NCI-H1417 treated with DMSO at 0.1 percent for 48 hours (cell line): Measurements from ENCODE around the gene PLEKHM3.
A peak's percentile ranks its signal among the peaks of the same experiment; 100 is the strongest.

Experiments used
- DNase-seq: peaks from one replicate; lab custom pipeline; 2025; lab: John Stamatoyannopoulos, UW

Gene PLEKHM3, protein sequence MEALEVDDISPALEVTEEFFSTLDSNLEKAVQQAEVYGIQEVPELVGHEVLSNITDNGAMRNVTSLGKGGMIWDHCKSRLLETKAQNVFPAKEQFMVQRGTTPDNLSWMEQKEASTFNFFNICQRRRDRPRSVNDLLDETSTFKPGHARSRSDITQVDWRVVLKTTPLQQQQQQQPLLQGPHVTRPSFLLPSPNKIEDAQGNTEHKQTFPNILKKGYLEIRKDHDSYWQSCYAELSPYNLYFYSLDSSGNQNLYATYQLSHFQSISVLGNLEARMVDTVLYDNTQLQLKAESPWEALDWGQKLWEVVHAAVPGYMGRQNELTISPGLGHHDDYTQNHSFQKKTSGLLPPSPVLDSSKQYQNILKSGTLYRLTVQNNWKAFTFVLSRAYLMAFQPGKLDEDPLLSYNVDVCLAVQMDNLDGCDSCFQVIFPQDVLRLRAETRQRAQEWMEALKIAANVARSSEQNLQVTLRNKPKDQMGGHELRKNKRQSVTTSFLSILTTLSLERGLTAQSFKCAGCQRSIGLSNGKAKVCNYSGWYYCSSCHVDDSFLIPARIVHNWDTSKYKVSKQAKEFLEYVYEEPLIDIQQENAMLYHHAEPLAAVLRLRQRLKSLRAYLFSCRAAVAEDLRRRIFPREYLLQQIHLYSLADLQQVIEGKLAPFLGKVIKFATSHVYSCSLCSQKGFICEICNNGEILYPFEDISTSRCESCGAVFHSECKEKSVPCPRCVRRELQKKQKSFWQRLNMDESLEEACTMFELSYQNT

GRCh38 chr2:208025037-208025813 is at the start of gene PLEKHM3:
TSS of gene PLEKHM3 (minus strand) at chr2:208025527. CDS start at chr2:208001639, 23,888 bp downstream.
- no peak for DNase-seq

GRCh38 chr2:208074610-208075356 is 49.5 kb upstream of the PLEKHM3 start:
- DNase-seq: no peak

DNA sequence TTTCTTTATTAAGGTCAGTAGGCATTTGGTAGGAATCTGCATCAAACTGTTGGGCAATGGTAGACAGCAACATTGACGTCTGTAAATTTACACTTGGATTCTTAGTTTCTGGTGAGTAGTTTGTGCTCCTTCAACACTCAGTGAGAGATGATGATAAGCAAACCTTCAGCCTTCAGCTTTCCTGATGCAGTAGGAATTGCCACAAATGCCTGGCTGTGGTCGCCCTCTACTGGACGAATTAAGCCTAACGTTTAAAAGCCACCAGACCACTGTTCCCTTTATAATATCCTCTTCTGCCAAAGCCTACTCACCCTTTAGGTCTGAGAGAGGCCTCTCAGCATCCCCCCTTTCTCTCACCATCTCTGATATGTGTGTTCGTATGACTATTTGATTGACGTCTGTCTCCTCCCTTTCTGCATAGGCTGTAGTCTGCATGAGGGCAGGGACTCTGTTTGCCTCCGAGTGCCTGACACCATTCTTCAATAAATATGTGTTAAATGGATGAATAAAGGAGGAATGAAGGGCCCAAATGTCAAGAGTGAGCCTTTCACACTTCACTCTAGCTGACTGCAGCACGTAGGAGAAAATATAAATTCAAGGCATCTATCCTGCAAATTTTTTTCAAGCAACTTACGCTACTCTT is 47.0 kb upstream of the PLEKHM3 start:
- peak; percentile 3 for DNase-seq

- no peak for DNase-seq
Observed at GRCh38 chr2:208069186-208069585, 43.9 kb upstream of the PLEKHM3 start.

GRCh38 chr2:208066016-208066415 is 40.7 kb upstream of the PLEKHM3 start:
- DNase-seq: no peak

DNA sequence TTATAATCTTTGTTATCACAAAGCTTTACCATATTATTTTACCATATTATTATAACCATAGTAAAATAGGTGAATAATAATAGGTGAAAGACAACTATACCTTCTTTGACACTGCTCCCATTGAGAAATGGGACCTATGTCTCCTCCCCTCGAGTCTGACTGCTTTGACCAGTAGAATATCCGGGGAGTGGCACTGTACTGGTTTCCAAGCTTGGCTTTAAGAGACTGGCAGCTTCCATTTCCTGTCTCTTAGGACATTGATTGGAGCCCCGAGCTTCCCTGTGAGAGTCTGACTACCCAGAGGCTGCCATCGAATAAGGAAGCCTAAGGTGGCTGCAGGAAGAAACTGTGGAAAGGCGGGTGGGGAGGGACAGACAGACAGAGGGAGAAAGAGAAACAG is 40.1 kb upstream of the PLEKHM3 start:
- DNase-seq: no peak

DNA sequence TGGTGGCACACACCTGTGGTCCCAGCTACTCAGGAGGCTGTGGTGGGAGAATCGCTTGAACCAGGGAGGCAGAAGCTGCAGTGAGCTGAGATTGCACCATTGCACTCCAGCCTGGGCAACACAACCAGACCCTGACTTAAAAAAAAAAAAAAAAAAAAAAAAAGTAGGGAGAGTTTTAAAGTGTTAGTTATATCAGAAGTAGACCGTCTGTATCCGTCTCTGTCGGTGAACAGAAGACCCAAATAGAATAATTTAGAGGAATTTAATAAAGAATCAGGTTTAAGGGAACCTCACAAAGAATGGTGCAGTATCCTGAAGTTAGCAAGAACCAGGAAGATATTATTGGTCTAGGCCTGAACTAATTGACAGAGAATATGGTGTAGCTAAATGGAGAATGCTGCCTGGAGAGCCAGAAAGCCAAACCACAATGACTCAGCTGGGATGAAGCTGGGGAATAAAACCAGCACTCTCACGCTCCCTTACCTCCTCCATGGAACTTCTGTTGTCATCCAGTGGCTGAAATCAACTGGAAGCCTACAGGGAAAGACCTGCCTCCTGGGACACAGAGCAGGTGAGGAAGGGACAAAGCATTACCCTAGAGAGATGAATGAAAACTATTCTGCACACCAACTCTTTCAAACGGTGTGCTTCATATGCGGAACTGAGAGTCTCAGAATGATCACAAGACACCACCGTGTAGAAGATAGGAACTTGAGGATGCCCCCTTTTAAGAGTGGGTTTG is 39.1 kb upstream of the PLEKHM3 start:
- DNase-seq: no peak

DNA sequence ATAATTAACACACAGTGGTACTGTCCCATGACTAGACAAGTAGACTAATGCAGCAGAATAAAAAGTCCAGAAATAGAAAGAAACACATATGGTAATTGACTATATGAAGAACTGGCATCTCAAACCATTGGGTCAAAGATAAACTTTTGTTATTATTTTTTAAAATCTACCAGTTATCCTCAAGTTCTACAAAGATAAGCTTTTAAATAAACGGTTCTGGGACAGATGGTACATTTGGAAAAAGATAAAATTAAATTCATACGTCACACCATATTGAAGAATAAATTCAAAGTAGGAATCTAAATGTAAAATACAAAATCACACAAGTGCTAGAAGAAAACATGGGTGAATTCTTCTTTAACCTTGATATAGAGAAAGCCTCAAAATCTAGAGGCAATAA is 37.6 kb upstream of the PLEKHM3 start:
- no peak for DNase-seq

DNA sequence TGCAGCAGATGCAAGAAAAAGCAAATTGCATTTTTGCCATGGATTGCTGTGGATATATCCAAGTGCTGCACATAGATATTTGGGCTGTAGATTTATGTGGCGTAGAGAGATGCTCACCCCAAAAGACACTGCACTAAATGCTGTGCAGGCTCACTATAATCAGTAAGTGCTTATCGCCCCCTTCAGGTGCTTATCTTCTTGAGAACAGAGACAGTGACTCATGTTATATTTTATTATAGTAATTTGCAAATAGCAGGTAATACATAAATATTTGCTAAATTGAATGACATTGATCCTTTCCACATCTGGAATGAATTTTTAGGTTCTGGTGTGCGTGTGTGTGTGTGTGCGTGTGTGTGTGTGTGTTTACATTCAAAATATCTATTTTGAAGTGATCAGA is 36.8 kb upstream of the PLEKHM3 start:
- DNase-seq: no peak

DNA sequence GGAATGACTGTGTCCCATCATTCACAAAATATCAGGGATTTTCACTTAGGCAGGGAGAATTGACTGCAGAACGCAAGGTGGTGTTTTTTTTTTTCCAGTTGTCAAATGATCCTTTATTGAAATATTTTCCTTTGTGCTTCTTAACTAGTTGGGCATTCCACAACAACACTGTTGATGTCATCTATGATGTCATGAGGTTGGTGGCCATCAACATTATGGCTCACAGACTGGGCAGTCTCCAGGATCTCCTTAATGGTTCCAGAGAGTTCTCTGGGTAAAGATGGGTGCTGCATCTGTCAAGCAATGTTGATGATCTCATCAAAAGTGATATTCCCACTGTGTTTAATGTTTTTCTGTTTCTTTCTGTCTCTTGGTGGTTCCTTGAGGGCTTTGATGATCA is 31.8 kb upstream of the PLEKHM3 start:
- no peak for DNase-seq

DNA sequence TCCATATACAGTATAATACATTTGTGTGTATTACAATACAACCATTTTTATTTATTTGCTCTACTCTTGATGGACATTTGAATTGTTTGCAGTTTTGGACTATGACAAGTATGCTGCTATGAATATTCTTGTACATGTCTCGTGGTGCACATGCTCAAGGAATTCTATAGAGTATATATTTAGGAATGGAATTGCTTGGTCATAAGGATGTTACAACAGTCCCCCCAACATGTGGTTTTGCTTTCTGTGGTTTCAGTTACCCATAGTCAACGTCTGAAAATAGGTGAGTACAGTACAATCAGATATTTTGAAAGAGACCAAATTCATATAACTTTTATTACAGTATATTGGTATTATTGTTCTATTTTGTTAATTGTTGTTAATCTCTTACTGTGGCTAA is 24.1 kb upstream of the PLEKHM3 start:
- no peak for DNase-seq

GRCh38 chr2:208049006-208049405 is 23.7 kb upstream of the PLEKHM3 start:
- DNase-seq: no peak

DNA sequence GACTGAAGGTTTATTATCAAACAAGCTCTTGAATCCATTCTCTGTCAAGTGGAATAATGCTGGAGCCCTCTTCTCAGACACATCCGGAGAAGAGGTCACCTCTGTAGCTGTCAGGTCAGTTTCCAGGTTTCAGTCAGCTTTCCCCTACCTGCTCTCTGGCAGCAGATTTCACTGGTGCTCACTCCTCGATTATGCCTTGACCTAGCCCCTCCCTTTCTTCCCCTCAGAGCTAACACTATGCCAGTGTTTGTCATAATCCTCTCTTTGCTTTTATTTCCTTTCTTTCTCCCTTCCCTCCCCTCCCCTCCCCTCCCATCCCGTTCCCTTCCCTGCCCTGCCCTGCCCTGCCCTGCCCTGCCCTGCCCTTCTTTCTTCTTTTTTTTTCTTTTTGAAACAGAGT is 22.5 kb upstream of the PLEKHM3 start:
- DNase-seq: no peak

GRCh38 chr2:208046686-208047085 is 21.4 kb upstream of the PLEKHM3 start:
- no peak for DNase-seq

GRCh38 chr2:208042450-208042849 is 17.1 kb upstream of the PLEKHM3 start:
- no peak for DNase-seq

DNA sequence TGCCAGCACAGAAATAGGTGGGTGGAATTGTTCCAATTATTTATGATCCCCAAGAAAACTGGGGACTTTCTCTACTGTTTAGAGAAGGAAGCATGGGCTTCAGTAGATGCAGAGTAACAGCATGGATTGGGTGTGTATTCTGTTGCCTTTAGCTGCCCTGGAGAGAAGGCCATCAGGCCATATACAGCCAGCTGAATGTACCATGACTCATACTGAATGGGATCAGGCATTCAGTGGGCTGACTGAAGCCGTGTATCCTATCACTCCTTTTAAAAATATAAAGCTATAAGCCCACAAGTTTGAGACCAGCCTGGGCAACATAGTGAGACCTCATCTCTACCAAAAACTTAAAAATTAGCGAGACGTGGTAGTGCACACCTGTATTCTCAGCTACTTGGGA is 16.7 kb upstream of the PLEKHM3 start:
- DNase-seq: no peak

- DNase-seq: no peak
Observed at GRCh38 chr2:208040199-208041171, 15.2 kb upstream of the PLEKHM3 start.

DNA sequence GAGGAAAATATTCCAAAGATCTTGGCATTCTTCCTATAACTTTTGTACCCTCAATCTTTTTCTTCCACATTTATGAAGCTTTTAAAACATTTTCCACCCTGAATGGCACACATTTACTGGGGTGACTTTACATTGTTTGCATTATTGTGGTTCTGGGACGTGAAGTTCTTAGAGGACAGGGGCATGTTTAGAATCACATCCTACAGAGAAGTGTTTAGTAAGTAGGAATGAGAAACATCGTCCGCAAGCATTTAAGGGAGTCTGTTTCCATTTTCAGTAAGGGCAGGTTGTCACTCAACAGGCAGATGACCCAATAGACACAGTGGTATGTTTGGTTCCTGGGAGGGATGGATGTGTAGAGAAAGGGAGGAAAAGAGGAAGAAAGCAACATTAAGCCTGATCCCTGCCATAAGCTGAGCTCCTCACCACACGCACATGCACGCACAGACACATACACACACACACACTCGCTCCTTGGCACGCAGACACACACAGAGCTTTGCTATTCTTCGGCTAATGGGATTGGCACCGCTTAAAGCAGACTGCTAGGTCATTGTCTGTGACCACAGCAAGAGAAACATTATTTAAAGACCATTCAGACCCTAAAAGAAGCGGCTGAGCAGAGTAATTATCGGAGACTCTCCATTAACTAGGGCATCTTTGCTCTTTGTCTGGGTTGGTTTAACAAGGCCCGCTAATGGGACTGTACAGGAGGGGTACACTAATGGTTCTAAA is 14.2 kb upstream of the PLEKHM3 start:
- DNase-seq: no peak
